ENCODE results near the gene LRCH3.
"Not testable (repeated sequence)": the region's sequence is repeated elsewhere in the genome, so short reads cannot be mapped to it uniquely, and the experiment has no call there.

GRCh38 chr3:197886052-197886451 is 95.0 kb downstream of the LRCH3 start:
- not testable (repeated sequence) for TF ChIP-seq CTCF, POLR2A (IDR thresholded peaks at IDR 0.05)
